Neuron (in vitro differentiated cells): ENCODE measurements around the gene MYO1E.

Source experiments
- H2AFZ ChIP-seq: one replicate; pipeline ENCODE4 v1.6.1; 2013; ENCODE audit warnings: low read depth, mild to moderate bottlenecking, inconsistent platforms, low read length, moderate library complexity
- H3K27me3 ChIP-seq: one replicate; pipeline ENCODE4 v1.6.1; 2013; ENCODE audit warnings: low read length; ENCODE audit not compliant: insufficient read depth
- H3K36me3 ChIP-seq: one replicate; pipeline ENCODE4 v1.6.1; 2013; ENCODE audit warnings: low read length; ENCODE audit not compliant: insufficient read depth
- H3K4me1 ChIP-seq: one replicate; pipeline ENCODE4 v1.6.1; 2013; ENCODE audit warnings: low read length; ENCODE audit not compliant: insufficient read depth
- H3K4me3 ChIP-seq: 2 replicates; pipeline ENCODE4 v1.5.1; 2013; ENCODE audit warnings: mild to moderate bottlenecking, low read length, moderate library complexity
- H3K9me3 ChIP-seq: one replicate; pipeline ENCODE4 v1.6.1; 2013; ENCODE audit warnings: low read length

Gene MYO1E

DNA sequence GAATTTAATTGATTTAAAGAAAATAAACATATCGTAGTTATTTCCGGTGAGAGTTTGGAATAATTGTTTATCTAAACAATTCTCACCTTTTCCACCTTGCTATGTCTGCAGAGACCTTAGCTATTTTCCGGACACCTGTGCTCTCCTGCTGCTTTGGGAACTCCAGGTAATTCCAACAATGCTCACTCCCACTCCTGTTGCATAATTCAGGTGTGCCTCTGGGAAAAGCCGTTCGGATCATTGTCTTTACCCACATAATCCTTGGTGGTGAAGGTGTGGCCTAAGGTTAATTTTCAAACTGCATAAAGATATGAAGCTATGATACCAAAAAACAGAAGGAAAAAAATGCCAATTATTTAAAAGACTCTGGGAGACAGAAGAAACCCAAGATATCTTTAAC is 106.6 kb downstream of the MYO1E start:
- peaks cover 7% of the 10 kb centered on the region for H3K4me1 ChIP-seq
- H3K9me3 ChIP-seq, result no peaks in the 10 kb centered on the region
- no peak overlapping the region for H2AFZ ChIP-seq
- no peak overlapping the region for H3K4me3 ChIP-seq
- H3K36me3 ChIP-seq, result no peaks in the 10 kb centered on the region
- H3K27me3 ChIP-seq, result no peaks in the 10 kb centered on the region

DNA sequence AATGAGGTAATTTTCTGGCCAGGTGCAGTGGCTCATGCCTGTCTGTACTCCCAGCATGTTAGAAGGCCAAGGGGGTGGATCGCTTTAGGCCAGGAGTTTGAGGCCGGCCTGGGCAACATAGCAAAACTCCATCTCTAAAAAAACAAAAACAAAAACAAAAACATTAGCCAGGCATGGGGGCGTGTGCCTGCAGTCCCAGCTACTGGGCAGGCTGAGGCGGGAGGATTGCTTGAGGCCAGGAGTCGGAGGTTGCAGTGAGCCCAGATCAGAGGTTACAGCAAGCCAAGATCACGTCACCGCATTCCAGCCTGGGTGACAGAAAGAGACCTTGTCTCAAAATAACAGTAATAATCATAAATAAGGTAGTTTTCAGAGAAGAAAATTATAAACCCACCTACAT is 110.4 kb downstream of the MYO1E start:
- H3K4me1 ChIP-seq, result peaks cover 19% of the 10 kb centered on the region
- H3K27me3 ChIP-seq, result no peaks in the 10 kb centered on the region
- no peaks in the 10 kb centered on the region for H3K36me3 ChIP-seq
- H3K4me3 ChIP-seq, result no peak overlapping the region
- no peaks in the 10 kb centered on the region for H3K9me3 ChIP-seq
- no peak overlapping the region for H2AFZ ChIP-seq

DNA sequence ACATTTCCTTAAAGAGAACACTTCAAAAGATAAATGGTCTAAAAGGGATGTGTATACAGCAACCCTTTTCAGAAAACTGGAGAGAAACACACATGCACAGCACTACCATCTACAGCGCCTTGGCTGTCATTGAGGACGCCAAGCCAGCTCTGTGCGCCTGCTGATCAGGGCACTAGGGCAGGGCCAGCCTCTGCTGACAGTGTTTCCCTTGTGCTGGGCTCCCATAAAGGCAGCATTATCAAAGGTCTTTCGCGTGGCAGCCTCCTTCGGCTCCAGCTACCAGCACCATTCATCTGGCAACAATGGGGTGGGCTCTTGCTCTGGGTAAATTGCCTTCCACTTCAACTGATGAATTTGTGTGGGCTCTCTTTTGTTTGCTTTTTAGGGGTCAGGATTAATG is 112.6 kb downstream of the MYO1E start:
- no peaks in the 10 kb centered on the region for H3K36me3 ChIP-seq

DNA sequence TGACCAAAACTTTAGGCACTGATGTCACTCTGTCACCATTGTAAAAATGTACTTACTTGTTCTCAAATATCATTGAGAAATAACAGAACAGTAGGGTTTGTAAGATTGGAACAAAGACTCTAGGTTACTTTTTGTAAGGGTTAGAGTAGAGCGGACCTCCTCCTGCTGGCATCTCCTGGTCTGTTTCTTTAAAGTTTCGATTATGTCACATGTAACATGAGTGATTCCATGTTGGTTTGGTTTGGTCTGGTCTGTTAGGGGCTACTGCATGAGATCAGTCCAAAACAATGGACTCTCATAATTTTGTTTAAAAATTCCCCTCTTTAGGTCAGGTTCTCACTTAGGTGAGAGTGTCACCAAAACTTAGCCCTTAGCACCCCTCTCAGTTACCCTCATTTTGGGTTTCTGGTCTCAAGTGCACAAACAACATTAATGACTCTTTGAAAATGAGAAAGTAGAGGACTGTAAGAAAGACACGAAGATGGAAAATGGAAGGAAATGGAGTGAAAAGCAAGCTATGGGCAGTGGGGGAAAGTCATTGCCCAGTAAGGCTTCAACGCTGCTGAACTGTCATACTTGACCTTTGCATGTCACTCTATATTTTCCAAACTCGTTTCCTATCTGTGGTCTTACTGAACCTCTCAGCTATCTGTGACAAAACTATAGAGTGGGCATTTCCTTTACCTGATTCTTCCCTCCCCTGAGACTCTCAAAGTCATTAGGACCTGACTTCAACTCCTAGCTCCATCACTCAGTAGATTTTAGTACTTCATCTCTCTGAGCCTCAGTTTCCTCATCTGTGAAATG is 113.3 kb downstream of the MYO1E start:
- no peaks in the 10 kb centered on the region for H3K9me3 ChIP-seq
- no peak overlapping the region for H3K4me3 ChIP-seq
- H3K27me3 ChIP-seq, result no peaks in the 10 kb centered on the region
- peaks cover 19% of the 10 kb centered on the region for H3K4me1 ChIP-seq
- H2AFZ ChIP-seq, result no peak overlapping the region
- H3K36me3 ChIP-seq, result no peaks in the 10 kb centered on the region

More for the DNA sequence above, 112.6 kb downstream of the MYO1E start:
- Histone ChIP-seq H2AFZ (no peak overlapping the region), H3K4me3 (no peak overlapping the region), H3K4me1 (peaks cover 19% of the 10 kb centered on the region), H3K9me3 (no peaks in the 10 kb centered on the region), H3K27me3 (no peaks in the 10 kb centered on the region)

DNA sequence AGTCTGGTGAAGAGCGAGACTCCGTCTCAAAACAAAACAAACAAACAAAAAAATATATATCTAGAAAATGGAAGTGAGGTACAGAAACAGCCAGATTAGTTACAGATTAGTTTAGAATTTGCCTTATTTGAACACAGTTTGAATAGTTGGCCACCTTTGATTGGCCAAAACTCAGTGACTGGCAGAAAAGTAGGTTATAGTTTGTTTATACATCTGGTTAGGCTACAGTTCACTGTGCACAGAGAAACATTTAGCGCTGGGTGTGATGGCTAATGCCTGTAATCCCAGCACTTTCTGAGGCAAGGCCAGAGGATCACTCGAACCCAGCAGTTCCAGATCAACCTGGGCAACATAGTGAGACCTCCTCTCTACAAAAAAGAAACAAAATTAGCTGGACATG is 114.4 kb downstream of the MYO1E start:
- no peaks in the 10 kb centered on the region for H3K9me3 ChIP-seq
- no peaks in the 10 kb centered on the region for H3K27me3 ChIP-seq
- H3K4me1 ChIP-seq, result peaks cover 19% of the 10 kb centered on the region
- no peak overlapping the region for H2AFZ ChIP-seq
- no peaks in the 10 kb centered on the region for H3K36me3 ChIP-seq
- no peak overlapping the region for H3K4me3 ChIP-seq

DNA sequence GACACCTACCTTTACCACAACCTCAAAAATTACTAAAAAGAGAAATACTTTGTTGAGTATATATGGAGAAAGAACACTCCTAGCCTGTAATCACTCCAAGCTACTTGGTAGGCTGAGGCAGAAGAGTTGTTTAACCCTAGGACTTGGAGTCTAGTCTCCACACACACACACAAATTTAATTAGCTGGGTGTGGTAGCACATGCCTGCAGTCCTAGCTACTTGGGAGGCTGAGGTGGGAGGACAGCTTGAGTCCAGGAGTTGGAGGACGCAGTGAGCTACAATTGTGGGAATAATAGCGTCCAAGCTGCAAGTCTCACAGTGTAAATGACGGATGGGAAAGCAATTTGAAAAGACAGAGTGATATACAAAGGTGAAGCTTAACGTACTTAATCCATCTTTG is 115.5 kb downstream of the MYO1E start:
- no peak overlapping the region for H2AFZ ChIP-seq
- no peaks in the 10 kb centered on the region for H3K9me3 ChIP-seq
- peaks cover 19% of the 10 kb centered on the region for H3K4me1 ChIP-seq
- H3K27me3 ChIP-seq, result no peaks in the 10 kb centered on the region
- H3K36me3 ChIP-seq, result no peaks in the 10 kb centered on the region
- H3K4me3 ChIP-seq, result no peak overlapping the region

DNA sequence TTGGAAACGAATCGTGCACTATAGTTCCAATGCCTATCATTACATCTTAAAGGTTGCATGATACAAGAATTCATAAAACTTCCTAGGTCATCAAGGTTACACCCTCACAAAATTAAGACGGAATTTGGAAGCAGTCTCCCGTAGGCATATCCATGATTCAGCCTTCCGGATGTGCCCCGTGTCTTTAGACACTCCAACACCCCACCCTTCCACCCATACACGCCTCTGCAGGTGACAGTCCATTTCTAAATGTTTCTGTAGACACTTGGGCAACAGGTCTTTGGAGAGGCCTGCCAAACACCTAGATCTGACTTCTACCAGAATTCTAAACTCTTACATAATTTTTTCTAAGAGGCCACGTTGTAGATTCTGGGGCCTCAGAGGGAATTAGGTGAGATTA is 116.2 kb downstream of the MYO1E start:
- H3K4me1 ChIP-seq, result peaks cover 15% of the 10 kb centered on the region
- no peaks in the 10 kb centered on the region for H3K27me3 ChIP-seq
- H3K9me3 ChIP-seq, result no peaks in the 10 kb centered on the region
- H3K4me3 ChIP-seq, result no peak overlapping the region
- H3K36me3 ChIP-seq, result no peaks in the 10 kb centered on the region
- no peak overlapping the region for H2AFZ ChIP-seq

DNA sequence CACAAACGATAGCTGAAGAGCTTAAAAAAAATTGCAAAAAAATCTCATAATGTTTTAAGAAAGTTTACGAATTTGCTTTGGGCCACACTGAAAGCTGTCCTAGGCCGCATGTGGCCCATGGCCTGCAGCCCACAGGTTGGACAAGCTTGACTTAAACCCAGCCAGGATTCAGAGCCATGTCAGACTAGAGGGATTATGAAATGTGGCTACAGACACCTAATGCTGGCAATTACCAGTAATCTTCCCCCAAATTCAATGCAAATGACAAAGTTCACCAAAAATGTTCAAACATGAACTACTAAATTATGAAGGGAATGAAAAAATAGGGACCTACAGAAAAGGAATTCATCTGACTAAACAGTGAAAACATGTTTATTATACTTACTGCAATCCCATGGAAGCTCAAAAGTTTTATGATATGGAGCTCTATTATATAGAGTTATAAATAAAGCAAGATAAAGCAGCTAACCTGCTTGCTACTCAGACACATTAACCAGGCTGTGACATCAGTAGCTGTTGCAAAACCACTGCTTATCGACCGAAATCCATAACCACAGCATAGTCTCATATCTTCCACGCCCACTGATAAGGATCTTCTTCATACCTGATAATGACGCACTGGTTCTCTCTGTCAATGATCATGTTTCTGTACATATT is 116.9 kb downstream of the MYO1E start:
- no peak overlapping the region for H3K4me3 ChIP-seq
- peaks cover 11% of the 10 kb centered on the region for H3K4me1 ChIP-seq
- H3K27me3 ChIP-seq, result no peaks in the 10 kb centered on the region
- no peaks in the 10 kb centered on the region for H3K9me3 ChIP-seq
- no peaks in the 10 kb centered on the region for H3K36me3 ChIP-seq
- no peak overlapping the region for H2AFZ ChIP-seq

DNA sequence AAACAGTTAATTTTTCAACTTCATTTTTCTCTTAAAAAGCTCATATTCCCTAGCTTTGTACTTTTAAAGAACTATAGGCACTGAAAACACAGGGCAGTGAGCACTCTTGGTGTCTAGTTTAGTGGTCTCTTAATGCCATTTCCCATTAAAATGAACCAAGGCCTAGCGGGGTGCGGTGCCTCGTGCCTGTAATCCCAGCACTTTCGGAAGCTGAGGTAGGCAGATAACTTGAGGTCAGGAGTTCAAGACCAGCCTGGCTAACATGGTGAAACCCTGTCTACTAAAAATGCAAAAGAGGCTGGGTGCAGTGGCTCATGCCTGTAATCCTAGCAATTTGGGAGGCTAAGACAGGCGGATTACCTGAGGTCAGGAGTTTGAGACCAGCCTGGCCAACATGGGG is 120.5 kb downstream of the MYO1E start:
- Histone ChIP-seq H3K4me1 (no peaks in the 10 kb centered on the region), H3K9me3 (no peaks in the 10 kb centered on the region), H3K4me3 (no peak overlapping the region), H3K27me3 (no peaks in the 10 kb centered on the region), H3K36me3 (no peaks in the 10 kb centered on the region), H2AFZ (no peak overlapping the region)

DNA sequence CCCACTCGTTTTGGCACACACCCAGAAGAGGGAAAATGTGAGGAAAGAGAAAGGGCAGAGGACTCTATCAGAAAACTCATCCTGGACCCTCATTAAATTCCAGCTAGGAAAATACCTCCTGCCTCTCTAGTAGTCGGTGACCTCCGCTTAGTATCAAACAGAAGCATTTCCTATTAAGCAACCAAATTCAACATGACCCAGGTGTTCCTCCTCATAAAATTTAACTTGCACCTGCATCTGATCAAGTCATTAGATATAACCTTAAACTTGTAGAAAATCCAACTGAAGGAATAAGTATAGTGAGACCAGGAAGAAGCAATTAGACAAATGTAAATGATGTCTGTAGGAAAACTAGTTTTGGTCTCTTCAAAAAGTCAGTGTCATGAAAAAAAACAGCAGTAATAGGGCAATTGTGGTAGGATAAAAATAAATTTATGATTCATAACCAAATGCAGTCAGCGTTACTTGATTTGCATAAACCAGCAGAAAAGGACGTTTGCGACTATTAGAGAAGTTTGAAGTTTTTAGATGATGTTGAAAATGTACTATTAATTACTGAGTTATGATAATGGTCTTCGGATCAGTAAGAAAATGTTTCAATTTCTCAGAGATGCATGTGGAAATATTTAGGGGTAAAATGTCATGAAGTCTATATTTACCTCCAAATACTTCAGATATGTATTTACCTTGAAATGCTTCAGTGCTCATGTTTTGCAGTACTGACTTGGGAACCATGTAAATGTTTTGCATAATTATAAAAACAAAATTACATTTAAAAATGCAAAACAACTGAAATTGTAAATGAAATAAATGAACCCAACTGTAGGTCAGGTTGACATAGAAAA is 121.4 kb downstream of the MYO1E start:
- Histone ChIP-seq H2AFZ (no peak overlapping the region), H3K27me3 (no peaks in the 10 kb centered on the region)

DNA sequence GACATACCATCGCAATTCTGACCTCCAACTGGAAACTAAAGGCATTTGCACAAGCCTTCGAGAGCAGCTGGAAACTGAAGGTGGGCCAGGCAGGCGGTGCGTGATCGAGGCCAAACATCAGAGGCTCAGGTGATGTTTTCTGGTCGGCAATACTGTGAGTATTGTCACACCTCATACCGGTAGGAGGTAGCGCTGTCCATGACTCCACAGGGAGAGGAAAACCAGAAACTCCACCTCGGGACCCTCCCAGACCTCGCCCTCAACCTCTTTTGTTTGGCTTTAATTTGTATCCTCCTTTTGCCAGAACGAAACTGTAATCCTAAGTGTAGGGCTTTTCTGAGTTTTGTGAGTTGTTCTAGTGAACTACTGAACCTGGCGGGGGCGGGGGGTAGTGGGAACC is 122.4 kb downstream of the MYO1E start:
- no peak overlapping the region for H2AFZ ChIP-seq
- H3K4me3 ChIP-seq, result no peak overlapping the region
- H3K4me1 ChIP-seq, result no peaks in the 10 kb centered on the region
- H3K36me3 ChIP-seq, result no peaks in the 10 kb centered on the region
- H3K27me3 ChIP-seq, result no peaks in the 10 kb centered on the region
- H3K9me3 ChIP-seq, result no peaks in the 10 kb centered on the region

More for the DNA sequence above, 121.4 kb downstream of the MYO1E start:
- Histone ChIP-seq H3K36me3 (no peaks in the 10 kb centered on the region), H3K4me1 (no peaks in the 10 kb centered on the region), H3K4me3 (no peak overlapping the region), H3K9me3 (no peaks in the 10 kb centered on the region)

DNA sequence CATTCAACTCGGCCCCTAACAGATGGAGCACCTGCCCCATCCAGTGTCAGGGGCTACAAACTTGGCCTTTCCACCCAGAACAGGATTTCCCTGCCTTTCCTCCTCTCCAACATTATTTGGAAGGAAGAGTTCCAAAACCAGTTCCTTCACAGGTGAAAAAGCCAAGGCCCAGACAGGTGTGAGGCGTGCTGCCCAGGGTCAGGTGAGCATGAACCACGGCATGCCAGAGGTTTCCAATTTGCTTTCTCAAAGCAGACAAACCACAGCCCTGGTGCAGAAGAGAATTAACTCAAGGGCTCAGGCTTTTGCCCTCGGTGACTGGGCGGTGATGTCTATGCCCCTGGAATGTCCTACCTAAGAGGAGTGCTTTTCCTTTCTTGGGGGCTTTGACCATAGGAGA is 122.9 kb downstream of the MYO1E start:
- Histone ChIP-seq H3K4me3 (no peak overlapping the region), H2AFZ (no peak overlapping the region), H3K27me3 (no peaks in the 10 kb centered on the region), H3K36me3 (no peaks in the 10 kb centered on the region), H3K9me3 (no peaks in the 10 kb centered on the region), H3K4me1 (no peaks in the 10 kb centered on the region)

DNA sequence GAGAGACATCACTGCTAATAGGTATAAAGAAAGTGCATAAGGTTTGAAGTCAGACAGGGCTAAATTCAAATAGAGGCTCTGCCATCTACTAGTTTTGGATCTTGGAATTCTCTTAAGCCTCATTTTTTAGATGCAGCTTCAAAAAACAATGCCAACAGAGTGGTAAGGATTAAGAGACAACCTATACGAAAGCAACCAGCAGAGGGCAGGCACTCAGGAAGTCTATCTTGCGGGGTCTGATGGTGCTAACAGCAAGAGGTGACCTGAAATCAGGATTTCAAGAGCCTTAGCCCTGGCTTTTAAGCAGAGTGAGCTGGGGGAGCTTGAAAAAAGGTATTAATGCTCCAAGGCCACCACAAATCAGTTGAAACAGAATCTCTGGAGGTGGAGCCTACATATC is 125.3 kb downstream of the MYO1E start:
- no peaks in the 10 kb centered on the region for H3K27me3 ChIP-seq
- no peak overlapping the region for H3K4me3 ChIP-seq
- no peak overlapping the region for H2AFZ ChIP-seq
- H3K9me3 ChIP-seq, result no peaks in the 10 kb centered on the region
- H3K4me1 ChIP-seq, result no peaks in the 10 kb centered on the region
- H3K36me3 ChIP-seq, result no peaks in the 10 kb centered on the region
